ENCODE results near the gene SP3. TPM values are rescaled to one million over a fixed set of nuclear protein-coding genes. Genes with fewer than 3 reads are reported as not detected.

Gene SP3
- total RNA-seq, 1 donor from 2014 or later = 52.6 TPM

DNA sequence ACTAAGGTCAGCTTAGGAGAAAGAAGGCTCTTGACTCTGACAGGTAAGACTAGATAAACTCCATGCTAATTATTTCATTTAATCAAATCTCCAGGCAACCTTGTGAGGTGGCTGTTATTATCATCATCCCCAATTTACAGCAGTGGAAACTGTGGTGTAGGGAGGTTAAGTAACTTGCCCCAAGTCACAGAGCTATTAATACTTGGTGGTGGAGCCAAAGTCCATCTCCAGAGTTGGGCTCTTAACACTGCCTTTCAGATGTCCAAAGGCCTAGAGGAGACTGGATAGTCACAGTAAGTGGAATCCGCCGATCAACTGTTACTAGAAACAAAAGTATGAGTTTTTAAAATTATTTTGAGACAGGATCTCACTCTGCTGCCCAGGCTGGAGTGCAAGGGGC is 46.6 kb upstream of the SP3 start:
- H3K27me3 ChIP-seq (ENCODE audit: control insufficient read depth, insufficient read depth, low read length) = no peaks in the 10 kb centered on the region
- H3K4me3 ChIP-seq (ENCODE audit: low read depth, low read length) = no peak overlapping the region
- H3K36me3 ChIP-seq (ENCODE audit: control insufficient read depth, insufficient read depth, low read length) = no peaks in the 10 kb centered on the region
- TF ChIP-seq, protein P1, sequence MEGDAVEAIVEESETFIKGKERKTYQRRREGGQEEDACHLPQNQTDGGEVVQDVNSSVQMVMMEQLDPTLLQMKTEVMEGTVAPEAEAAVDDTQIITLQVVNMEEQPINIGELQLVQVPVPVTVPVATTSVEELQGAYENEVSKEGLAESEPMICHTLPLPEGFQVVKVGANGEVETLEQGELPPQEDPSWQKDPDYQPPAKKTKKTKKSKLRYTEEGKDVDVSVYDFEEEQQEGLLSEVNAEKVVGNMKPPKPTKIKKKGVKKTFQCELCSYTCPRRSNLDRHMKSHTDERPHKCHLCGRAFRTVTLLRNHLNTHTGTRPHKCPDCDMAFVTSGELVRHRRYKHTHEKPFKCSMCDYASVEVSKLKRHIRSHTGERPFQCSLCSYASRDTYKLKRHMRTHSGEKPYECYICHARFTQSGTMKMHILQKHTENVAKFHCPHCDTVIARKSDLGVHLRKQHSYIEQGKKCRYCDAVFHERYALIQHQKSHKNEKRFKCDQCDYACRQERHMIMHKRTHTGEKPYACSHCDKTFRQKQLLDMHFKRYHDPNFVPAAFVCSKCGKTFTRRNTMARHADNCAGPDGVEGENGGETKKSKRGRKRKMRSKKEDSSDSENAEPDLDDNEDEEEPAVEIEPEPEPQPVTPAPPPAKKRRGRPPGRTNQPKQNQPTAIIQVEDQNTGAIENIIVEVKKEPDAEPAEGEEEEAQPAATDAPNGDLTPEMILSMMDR (IDR thresholded peaks at IDR 0.05; ENCODE audit: insufficient read depth, low read length, poor library complexity, severe bottlenecking) = no peak
- no peak for DNase-seq (ENCODE audit: low read depth)

DNA sequence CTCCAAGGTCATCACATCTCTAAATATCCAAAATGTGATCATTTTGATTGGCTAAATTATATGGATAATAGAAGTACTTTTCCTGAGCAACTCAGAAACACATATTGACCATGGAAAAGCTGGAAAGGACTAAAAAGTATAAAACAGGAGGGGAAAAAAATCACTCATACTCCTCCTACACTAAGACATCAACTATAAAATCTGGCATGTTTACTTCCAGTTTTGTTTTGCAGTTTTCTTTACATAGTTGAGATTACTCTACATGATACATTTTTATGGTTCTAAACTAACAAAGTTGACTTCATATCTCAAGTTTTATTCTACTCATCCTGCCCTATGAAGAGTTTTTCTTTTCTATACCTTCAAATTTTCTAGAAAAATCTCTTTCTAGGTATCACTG is 46.0 kb upstream of the SP3 start:
- H3K27me3 ChIP-seq (ENCODE audit: control insufficient read depth, insufficient read depth, low read length) = no peaks in the 10 kb centered on the region
- no peak overlapping the region for H3K4me3 ChIP-seq (ENCODE audit: low read depth, low read length)
- TF ChIP-seq, protein P1 (IDR thresholded peaks at IDR 0.05; ENCODE audit: insufficient read depth, low read length, poor library complexity, severe bottlenecking) = no peak
- DNase-seq (ENCODE audit: low read depth) = no peak
- H3K36me3 ChIP-seq (ENCODE audit: control insufficient read depth, insufficient read depth, low read length) = no peaks in the 10 kb centered on the region

DNA sequence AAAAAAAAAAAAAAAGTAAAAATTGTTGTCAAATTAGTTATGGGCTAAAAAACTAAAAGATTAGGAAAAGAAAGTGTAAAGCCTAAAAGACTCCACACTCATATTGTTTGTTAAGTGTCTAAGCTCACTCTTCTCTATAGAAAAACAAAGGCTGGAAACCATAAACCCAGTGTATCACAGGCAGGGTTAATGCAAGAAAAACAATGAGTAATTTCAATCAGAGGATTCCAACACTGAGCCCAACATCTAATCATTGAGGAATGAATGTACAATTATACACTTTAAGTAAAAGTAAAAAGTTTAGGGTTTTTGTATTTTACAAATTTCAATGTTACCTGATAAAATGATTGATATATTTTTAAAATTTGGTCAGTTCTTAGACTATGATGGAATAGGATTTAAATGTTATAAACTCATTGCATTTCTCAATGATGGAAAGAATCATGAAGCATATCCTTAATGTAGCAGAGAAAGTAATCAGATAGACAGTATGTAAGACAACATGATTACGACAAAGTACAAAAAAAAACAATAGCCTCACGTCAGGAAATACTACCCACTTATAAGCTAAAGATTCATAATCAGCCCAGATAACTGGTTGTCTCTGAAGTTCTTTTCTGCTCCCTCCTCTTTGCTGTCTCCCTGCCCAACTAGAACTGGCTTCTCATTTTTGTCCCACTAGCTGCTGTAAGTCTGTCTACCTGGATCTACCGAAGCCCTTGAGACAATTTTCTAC is 44.5 kb upstream of the SP3 start:
- Histone ChIP-seq H3K36me3 (ENCODE audit: control insufficient read depth, insufficient read depth, low read length) (no peaks in the 10 kb centered on the region), H3K27me3 (ENCODE audit: control insufficient read depth, insufficient read depth, low read length) (no peaks in the 10 kb centered on the region), H3K4me3 (ENCODE audit: low read depth, low read length) (no peak overlapping the region)
- TF ChIP-seq, protein P1 (IDR thresholded peaks at IDR 0.05; ENCODE audit: insufficient read depth, low read length, poor library complexity, severe bottlenecking) = no peak
- no peak for DNase-seq (ENCODE audit: low read depth)

DNA sequence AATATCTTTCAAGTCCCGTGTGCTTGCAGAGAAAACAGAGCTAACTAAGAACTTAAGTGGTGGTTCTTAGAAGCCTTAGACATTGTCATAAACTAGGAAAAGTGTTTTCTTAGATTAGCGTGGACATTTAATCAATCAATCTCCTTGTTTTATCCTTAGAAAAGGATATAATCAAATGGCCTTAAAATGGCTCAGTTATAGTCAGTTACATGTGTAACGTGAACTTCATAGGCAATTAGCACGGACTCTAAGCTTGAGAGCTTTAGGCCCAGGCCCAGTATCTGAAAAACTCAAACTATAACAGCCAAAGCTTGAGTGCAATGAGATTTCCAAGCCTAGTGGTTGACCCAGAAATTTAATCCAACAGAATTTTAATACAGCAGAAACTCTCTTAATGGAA is 43.5 kb upstream of the SP3 start:
- Histone ChIP-seq H3K4me3 (ENCODE audit: low read depth, low read length) (no peak overlapping the region), H3K27me3 (ENCODE audit: control insufficient read depth, insufficient read depth, low read length) (no peaks in the 10 kb centered on the region), H3K36me3 (ENCODE audit: control insufficient read depth, insufficient read depth, low read length) (no peaks in the 10 kb centered on the region)
- TF ChIP-seq, protein P1 (IDR thresholded peaks at IDR 0.05; ENCODE audit: insufficient read depth, low read length, poor library complexity, severe bottlenecking) = no peak
- no peak for DNase-seq (ENCODE audit: low read depth)

DNA sequence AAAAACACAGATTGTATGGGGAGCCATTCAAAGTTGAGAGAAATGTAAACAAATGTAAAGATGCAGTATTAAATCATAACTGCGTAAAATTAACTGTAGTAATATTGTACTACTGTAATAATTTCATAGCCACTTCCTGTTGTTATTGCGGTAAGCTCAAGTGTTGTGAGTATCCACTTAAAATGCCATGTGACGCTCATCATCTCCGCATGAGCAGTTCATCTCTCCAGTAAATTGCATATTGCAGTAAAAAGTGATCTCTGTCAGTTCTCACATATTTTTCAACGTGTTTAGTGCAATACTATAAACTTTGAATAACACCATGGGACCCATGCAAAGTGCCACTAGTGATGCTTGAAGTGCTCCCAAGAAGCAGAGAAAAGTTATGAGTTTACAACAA is 41.8 kb upstream of the SP3 start:
- Histone ChIP-seq H3K36me3 (ENCODE audit: control insufficient read depth, insufficient read depth, low read length) (no peaks in the 10 kb centered on the region), H3K27me3 (ENCODE audit: control insufficient read depth, insufficient read depth, low read length) (no peaks in the 10 kb centered on the region), H3K4me3 (ENCODE audit: low read depth, low read length) (no peak overlapping the region)
- DNase-seq (ENCODE audit: low read depth) = no peak
- TF ChIP-seq, protein P1 (IDR thresholded peaks at IDR 0.05; ENCODE audit: insufficient read depth, low read length, poor library complexity, severe bottlenecking) = no peak
